Neural crest cell (in vitro differentiated cells): ENCODE results near the gene EDRF1. TPM values are rescaled to one million over a fixed set of nuclear protein-coding genes. Genes with fewer than 3 reads are reported as not detected.

Source experiments
- DNase-seq: peaks from one replicate; pipeline ENCODE4 v3.0.0; 2021; ENCODE audit warnings: low read depth, mixed read lengths, low spot score
- H3K27ac Mint-ChIP-seq: one replicate; pipeline ENCODE4 v1.8.0; 2021; ENCODE audit warnings: mild to moderate bottlenecking, mixed read lengths; ENCODE audit not compliant: unreplicated experiment
- H3K27me3 Mint-ChIP-seq: 2 replicates; pipeline ENCODE4 v1.8.0; 2021; ENCODE audit warnings: low read depth, mild to moderate bottlenecking, mixed read lengths
- H3K36me3 Mint-ChIP-seq: 2 replicates; pipeline ENCODE4 v1.8.0; 2021; ENCODE audit warnings: low read depth, mild to moderate bottlenecking, mixed read lengths
- H3K4me1 Mint-ChIP-seq: 2 replicates; pipeline ENCODE4 v1.8.0; 2021; ENCODE audit warnings: mixed read lengths
- H3K4me3 Mint-ChIP-seq: one replicate; pipeline ENCODE4 v1.8.0; 2021; ENCODE audit warnings: mild to moderate bottlenecking, mixed read lengths
- H3K9me3 Mint-ChIP-seq: 2 replicates; pipeline ENCODE4 v1.8.0; 2021; ENCODE audit warnings: mixed read lengths
- total RNA-seq: library from RNA; stranded (reverse); gene quantifications from 2 replicates; pipeline ENCODE4 v1.2.1, GENCODE V29; 2021
- TF ChIP-seq, protein P1 (sequence below): fragments of 200-600 bp; sonication (generic); conservative IDR thresholded peaks from 2 replicates; pipeline ENCODE4 v1.5.0; 2021; ENCODE audit warnings: antibody characterized with exemption, mild to moderate bottlenecking

EDRF1 gene
- total RNA-seq, 1 donor from 2014 or later: 42.7 TPM

DNA sequence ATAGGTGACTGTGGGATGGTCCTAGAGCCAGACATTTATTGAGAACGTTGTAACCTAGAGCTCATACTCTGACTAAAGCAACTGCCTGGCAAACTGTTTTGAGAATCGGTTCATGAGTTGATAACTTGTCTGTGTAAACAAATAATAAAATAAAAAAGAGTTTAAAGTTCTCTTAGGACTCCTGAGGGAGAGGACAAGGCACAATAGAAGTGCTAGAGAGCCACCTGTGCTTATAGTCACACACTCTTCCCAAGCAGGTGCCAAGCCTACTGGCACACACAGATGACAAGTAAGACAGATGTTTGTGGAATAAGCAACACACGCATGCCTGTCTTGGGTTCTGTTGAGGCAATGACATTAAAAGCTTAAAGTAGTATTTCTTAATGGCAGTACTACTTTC is 7.9 kb downstream of the EDRF1 start:
- Mint-ChIP-seq H3K27ac (no peak overlapping the region), H3K4me3 (no peak overlapping the region), H3K9me3 (no peaks in the 10 kb centered on the region), H3K27me3 (no peaks in the 10 kb centered on the region), H3K4me1 (no peaks in the 10 kb centered on the region), H3K36me3 (peaks cover 28% of the 10 kb centered on the region)
- DNase-seq: no peak
- TF ChIP-seq, protein P1, sequence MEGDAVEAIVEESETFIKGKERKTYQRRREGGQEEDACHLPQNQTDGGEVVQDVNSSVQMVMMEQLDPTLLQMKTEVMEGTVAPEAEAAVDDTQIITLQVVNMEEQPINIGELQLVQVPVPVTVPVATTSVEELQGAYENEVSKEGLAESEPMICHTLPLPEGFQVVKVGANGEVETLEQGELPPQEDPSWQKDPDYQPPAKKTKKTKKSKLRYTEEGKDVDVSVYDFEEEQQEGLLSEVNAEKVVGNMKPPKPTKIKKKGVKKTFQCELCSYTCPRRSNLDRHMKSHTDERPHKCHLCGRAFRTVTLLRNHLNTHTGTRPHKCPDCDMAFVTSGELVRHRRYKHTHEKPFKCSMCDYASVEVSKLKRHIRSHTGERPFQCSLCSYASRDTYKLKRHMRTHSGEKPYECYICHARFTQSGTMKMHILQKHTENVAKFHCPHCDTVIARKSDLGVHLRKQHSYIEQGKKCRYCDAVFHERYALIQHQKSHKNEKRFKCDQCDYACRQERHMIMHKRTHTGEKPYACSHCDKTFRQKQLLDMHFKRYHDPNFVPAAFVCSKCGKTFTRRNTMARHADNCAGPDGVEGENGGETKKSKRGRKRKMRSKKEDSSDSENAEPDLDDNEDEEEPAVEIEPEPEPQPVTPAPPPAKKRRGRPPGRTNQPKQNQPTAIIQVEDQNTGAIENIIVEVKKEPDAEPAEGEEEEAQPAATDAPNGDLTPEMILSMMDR: no peak

DNA sequence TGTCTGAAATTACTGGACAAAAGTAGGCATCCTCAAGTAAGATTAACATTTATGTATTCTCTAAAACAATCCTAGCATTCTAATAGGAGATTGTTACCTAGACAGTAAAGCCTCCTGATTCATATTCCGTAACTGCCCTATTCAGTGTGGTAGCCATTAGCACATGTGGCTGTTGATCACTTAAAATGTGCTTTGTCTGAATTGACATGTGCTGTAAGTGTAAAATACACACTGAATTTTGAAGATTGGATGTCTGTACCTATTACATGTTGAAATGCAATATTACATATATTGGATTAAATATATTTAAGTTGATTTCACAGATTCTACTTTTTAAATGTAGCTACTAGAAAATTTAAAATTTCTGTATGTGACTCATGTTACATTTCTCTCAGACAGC is 14.6 kb downstream of the EDRF1 start:
- Mint-ChIP-seq H3K27ac (no peak overlapping the region), H3K27me3 (no peaks in the 10 kb centered on the region), H3K36me3 (peaks cover 31% of the 10 kb centered on the region), H3K4me1 (peaks cover 16% of the 10 kb centered on the region), H3K4me3 (no peak overlapping the region), H3K9me3 (no peaks in the 10 kb centered on the region)
- TF ChIP-seq, protein P1: no peak
- DNase-seq: no peak

DNA sequence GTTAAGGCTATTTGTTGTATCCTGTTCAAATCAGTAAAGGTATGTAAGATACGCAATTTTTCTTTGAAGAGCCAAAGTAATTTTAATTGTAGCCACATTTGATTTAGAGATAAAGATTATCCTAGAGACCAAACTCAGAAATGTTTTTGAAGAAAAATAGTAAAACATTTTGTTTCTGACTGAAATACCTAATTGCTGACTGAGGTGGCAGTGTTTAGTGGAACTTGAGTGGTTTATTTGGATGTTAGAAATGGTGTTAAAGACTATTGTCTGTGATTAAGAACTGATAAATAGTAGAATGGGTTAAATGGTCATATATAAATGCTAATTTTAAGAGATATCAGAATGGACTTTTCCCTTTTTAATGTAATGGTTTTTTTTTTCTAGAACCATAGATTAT is 15.3 kb downstream of the EDRF1 start:
- no peaks in the 10 kb centered on the region for H3K27me3 Mint-ChIP-seq

DNA sequence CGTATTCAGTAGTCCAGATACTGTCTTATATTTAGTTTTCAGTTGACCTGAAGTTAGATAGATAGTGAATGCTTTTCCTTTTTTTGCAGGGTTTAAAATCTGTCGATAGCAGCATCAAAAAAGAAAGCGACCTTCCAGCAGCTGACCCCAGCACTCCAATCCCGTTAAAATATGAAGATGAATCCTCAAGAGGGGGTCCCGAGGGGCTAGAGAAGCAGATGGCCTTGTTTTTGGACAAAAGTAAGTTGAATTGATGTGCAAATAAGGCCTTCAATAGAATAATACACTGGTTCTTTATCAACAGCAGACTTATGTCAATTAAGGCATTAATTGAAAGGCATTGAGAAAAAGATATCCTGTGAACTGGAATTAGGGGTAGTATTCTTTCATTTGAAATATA is 18.7 kb downstream of the EDRF1 start:
- Mint-ChIP-seq H3K4me3 (peak overlapping the region; percentile 28), H3K27me3 (no peaks in the 10 kb centered on the region), H3K9me3 (no peaks in the 10 kb centered on the region), H3K36me3 (peaks cover 24% of the 10 kb centered on the region), H3K4me1 (peaks cover 16% of the 10 kb centered on the region), H3K27ac (peak overlapping the region; percentile 59)
- TF ChIP-seq, protein P1: no peak
- no peak for DNase-seq

More for the DNA sequence above, 15.3 kb downstream of the EDRF1 start:
- no peak for DNase-seq
- peaks cover 30% of the 10 kb centered on the region for H3K36me3 Mint-ChIP-seq
- TF ChIP-seq, protein P1: peak; percentile 40
- H3K4me1 Mint-ChIP-seq: peaks cover 16% of the 10 kb centered on the region
- H3K9me3 Mint-ChIP-seq: no peaks in the 10 kb centered on the region
- H3K4me3 Mint-ChIP-seq: no peak overlapping the region
- H3K27ac Mint-ChIP-seq: no peak overlapping the region

DNA sequence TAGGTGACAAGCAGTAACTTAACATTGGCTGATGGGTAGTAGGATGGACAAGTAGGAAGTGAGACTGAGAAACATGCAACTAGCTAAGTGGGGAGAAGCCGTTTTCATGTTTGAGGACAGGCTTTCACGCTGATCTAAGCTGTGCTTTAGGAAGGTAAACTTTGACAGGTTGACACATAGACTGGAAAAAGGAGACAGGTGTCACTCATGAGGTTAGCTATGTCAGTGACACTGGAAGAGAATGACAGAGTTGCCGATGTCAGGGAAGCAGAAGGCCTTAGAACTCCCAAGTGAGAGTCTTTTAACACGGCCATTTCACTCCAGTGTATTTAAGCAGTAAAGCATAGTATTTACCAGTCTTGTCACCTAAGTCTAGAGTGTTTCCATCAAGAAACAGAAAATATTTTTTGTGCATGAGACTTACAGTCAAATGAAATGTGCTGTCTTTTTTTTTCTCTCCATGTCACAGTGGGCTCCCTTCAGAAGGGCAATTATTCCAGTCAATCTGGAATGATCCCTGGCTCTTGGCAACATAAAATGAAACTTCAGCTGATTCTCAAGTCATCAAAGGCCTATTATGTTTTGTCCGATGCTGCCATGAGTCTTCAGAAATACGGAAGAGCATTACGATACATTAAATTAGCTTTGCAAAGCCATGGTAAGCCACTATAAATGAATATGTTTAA is 20.6 kb downstream of the EDRF1 start:
- Mint-ChIP-seq H3K4me1 (peaks cover 16% of the 10 kb centered on the region), H3K27ac (no peak overlapping the region), H3K9me3 (no peaks in the 10 kb centered on the region), H3K27me3 (no peaks in the 10 kb centered on the region), H3K4me3 (no peak overlapping the region), H3K36me3 (peaks cover 32% of the 10 kb centered on the region)
- no peak for DNase-seq
- TF ChIP-seq, protein P1: no peak
